ENCODE results near the gene CST9. TPM values are rescaled to one million over a fixed set of nuclear protein-coding genes. Genes with fewer than 3 reads are reported as not detected.

The CST9 gene
- total and polyA plus RNA-seq, 2 donors, result not detected

DNA sequence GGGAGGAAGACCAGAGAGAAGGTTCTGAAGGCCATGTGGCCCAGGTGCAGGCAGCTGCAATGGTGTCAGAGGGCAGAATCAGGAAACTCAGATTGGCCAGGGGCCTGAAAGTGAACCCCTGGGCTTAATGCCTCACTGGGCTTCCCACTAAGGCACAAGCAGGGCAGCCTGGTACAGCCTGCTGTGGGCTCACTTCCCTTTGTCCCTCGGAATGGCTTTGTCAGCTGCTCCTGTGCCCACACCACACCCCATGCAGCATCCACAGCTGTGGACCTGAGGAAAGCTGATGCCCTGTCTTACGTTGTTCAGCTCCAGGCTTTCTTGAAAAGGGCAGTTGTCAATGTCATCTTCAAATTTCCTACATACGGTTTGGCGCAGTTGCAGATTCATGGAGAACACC lies 2.4 kb downstream of the CST9 start:
- H3K27ac ChIP-seq (ENCODE audit: low read depth), result no peak overlapping the region
- DNase-seq (ENCODE audit: extremely low spot score), result no peak
- no peaks in the 10 kb centered on the region for H3K4me1 ChIP-seq (ENCODE audit: insufficient read depth)
- no peaks in the 10 kb centered on the region for H3K36me3 ChIP-seq (ENCODE audit: insufficient read depth)
- WGBS, result 90% methylated on average over 4 of the region's 4 CpGs
- no peak overlapping the region for H3K4me3 ChIP-seq (ENCODE audit: low read depth, low read length)

DNA sequence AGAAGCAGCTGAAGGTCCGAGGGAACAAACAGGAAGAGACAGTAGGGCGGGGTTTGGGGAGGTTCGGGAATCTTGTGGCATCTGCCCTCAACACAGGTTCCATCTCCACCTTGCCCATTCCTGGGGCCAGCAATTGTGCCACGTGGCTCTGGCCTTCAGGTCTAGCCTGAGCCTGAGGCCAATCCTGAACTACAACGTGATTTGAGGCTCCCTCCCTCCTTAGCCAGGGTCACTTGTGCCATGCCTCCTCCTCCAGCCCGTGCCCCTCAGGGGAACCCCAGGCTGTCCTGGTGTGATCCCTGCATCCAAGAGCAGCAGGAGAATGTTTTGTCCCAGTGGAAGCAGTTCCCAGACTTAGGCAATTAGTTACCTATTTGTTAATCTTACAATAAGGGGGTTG lies 3.0 kb downstream of the CST9 start:
- no peaks in the 10 kb centered on the region for H3K4me1 ChIP-seq (ENCODE audit: insufficient read depth)
- H3K27ac ChIP-seq (ENCODE audit: low read depth), result no peak overlapping the region
- WGBS, result 80% methylated on average over 6 of the region's 6 CpGs
- H3K4me3 ChIP-seq (ENCODE audit: low read depth, low read length), result no peak overlapping the region
- H3K36me3 ChIP-seq (ENCODE audit: insufficient read depth), result no peaks in the 10 kb centered on the region
- no peak for DNase-seq (ENCODE audit: extremely low spot score)

DNA sequence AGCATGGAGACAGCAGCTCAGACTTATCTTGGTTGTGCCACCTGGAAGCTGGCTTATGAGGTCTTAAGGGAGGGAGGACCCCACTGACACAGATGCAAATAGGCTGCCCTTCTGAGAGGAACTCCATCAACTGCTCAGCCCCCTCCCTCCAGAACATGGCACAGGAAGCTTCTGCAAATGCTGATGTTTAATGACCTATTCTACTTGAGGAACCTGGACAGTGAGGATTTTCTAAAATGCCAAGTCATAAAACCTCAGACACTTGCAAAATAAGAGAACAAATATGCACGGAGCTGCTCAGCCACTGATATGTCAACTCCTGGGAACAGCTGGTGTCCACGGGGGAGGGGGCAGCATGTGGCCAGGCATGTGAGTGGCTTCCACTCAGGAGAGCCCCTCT lies 3.5 kb downstream of the CST9 start:
- Histone ChIP-seq H3K27ac (ENCODE audit: low read depth) (no peak overlapping the region), H3K36me3 (ENCODE audit: insufficient read depth) (no peaks in the 10 kb centered on the region), H3K4me3 (ENCODE audit: low read depth, low read length) (no peak overlapping the region), H3K4me1 (ENCODE audit: insufficient read depth) (no peaks in the 10 kb centered on the region)
- DNase-seq (ENCODE audit: extremely low spot score), result no peak
- 64% methylated on average over 2 of the region's 2 CpGs for WGBS

DNA sequence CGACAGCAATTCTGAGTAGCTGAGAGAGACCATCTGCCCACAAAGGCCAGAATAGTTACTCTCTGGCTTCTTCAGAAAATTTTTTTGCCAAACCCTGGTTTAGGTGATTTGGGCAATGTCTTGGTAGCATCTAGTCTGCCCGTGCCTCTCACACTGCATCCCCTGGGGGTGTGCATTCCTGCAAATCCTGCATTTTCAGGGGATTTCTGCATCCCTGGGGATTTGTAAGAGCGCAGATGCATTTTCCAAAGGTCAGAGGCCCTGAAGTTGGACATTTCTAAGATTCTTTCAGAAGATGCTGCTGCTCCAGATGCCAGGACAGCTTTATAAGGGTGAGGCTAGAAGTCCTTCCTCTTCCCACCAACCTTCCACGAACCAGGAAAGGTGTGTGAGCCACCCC lies 4.0 kb downstream of the CST9 start:
- Histone ChIP-seq H3K36me3 (ENCODE audit: insufficient read depth) (no peaks in the 10 kb centered on the region), H3K4me3 (ENCODE audit: low read depth, low read length) (no peak overlapping the region), H3K4me1 (ENCODE audit: insufficient read depth) (no peaks in the 10 kb centered on the region), H3K27ac (ENCODE audit: low read depth) (no peak overlapping the region)
- DNase-seq (ENCODE audit: extremely low spot score), result no peak
- 66% methylated on average over 4 of the region's 4 CpGs for WGBS

DNA sequence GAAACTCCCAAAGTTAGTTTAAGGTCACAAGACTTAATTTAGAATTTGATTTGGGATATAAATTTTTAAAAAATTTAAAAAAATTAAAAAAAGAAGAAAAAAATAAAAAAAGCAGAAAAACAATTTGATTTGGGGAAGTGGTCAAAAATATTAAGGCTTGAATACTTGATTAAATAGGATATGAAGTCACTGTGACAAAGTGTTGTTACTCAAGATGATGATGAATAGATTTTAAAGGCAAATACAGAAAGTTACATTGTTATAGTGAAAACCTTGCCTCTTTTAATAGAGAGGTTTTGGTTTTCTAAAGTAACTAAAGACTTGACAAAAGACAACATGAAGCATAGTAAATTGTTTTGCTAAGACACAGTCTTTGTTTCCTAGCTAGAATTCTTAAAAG lies 7.2 kb downstream of the CST9 start:
- Histone ChIP-seq H3K4me3 (ENCODE audit: low read depth, low read length) (no peak overlapping the region), H3K4me1 (ENCODE audit: insufficient read depth) (no peaks in the 10 kb centered on the region), H3K27ac (ENCODE audit: low read depth) (no peak overlapping the region), H3K36me3 (ENCODE audit: insufficient read depth) (no peaks in the 10 kb centered on the region)
- DNase-seq (ENCODE audit: extremely low spot score), result no peak

DNA sequence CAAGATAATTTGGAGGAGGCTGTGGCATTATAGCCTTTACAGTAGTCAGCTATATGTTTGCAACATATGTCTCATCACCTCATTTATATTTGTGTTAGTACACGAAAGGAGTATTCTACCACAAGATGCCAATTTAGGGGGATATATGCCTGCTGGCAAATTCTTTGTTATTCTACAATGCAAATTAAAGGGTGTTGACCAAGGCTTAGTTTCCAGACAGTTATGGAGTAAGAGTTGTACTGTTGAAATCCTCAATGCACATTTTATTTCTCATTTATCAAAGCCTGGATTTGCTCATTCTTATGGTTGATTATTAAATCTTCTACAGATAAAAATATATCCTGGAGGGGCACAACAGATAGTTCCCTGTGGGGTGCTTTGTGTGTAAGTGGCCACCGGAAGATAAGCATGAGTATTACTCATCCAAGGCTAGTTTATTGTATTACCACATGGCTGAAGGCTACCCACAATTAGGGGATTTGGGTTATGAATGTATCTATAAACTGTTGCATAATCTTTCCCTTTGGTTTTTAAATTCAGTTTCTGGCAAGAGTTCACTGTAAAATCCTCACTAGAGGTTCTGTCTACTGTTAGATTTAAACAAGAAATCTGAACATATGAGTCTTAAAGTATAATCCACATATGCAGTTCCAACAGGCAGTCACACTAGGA lies 9.0 kb downstream of the CST9 start:
- no peak overlapping the region for H3K27ac ChIP-seq (ENCODE audit: low read depth)
- no peaks in the 10 kb centered on the region for H3K4me1 ChIP-seq (ENCODE audit: insufficient read depth)
- no peak overlapping the region for H3K4me3 ChIP-seq (ENCODE audit: low read depth, low read length)
- DNase-seq (ENCODE audit: extremely low spot score), result no peak
- no peaks in the 10 kb centered on the region for H3K36me3 ChIP-seq (ENCODE audit: insufficient read depth)
- WGBS, result 25% methylated on average over 2 of the region's 2 CpGs

DNA sequence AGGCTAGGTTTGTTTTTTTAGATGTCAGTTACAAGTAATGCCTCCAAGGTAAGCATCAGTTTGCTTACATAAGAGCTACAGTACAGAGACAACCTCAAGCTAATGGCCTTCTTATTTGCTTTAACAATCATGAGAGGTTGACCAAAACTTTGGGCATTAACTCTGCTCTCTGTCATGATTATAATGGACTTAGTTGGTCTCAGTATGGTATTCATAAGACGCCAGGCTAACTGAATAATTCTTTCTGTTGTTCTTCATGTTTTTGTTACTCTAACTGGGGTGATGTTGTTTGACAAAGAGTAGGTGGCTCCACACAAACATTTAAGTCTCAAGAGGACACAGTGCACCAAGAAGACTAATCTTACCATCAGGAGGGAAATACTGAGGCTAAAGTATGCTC lies 9.8 kb downstream of the CST9 start:
- Histone ChIP-seq H3K27ac (ENCODE audit: low read depth) (no peak overlapping the region), H3K4me3 (ENCODE audit: low read depth, low read length) (no peak overlapping the region), H3K36me3 (ENCODE audit: insufficient read depth) (no peaks in the 10 kb centered on the region), H3K4me1 (ENCODE audit: insufficient read depth) (no peaks in the 10 kb centered on the region)
- WGBS, result 79% methylated on average over 1 of the region's 1 CpG
- no peak for DNase-seq (ENCODE audit: extremely low spot score)

DNA sequence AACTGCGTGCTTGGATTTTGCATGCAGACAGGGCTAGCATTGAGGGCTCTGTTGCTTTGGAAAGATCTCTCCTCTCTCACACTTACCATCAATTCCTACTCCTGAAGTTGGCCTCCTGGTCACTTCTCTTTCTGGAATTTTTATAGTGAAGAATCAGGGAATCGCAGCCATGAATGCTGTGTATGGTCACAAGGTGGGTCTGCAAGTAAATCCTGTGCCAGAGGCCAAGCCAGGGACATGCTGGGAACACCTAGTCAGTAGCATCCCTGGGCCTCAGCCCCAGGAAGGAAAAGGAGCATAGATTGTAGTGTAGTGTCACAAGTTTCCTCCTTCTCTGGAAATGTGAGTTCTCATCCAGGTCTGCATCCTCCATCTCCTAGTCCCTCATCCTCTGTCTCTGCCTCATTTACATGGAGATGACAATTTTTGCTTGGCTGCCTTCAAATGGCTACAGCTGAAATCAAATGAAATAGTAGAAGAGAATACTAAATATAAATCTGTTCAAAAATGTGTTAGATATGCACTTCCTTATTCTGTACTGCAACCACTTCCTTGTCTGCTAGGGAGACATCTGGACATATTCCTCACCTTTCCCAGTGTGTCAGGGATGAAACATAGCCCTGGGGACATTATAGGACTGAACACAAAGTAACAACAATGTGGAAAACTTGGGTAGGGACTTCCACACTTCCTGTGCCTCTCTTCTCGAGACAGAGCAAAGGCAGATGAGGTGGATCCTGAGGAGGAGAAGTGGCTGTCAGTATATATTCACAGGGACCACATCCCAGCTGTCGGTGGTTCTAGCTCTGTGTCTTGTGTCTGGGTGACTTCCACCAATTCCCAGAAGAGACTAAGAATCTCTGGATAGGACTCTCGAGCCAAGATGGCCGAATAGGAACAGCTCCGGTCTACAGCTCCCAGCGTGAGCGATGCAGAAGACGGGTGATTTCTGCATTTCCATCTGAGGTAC lies 17.0 kb downstream of the CST9 start:
- no peaks in the 10 kb centered on the region for H3K36me3 ChIP-seq (ENCODE audit: insufficient read depth)
- no peaks in the 10 kb centered on the region for H3K4me1 ChIP-seq (ENCODE audit: insufficient read depth)
- WGBS, result 86% methylated on average over 10 of the region's 10 CpGs
- no peak overlapping the region for H3K4me3 ChIP-seq (ENCODE audit: low read depth, low read length)
- no peak overlapping the region for H3K27ac ChIP-seq (ENCODE audit: low read depth)
- no peak for DNase-seq (ENCODE audit: extremely low spot score)

DNA sequence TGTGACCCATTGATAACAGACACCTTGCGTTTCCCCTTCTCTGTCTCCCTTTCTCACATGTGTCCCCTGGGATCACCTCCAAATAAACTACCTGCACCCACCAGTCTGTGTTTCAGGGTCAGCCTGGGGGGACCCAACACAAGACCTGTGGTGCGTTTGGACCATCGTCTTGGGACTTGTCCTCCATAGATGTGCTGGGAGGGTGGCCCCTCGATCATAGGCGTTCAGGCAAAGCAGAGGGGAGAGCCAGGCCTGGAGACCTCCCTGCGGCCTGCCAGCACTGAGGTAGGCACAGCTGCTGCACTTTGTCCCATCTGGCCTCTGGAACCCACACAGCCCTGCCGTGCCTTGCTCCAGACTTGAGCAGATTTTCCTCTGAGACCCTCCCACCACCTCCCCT lies 18.1 kb downstream of the CST9 start:
- no peak for DNase-seq (ENCODE audit: extremely low spot score)
- H3K4me3 ChIP-seq (ENCODE audit: low read depth, low read length), result no peak overlapping the region
- 85% methylated on average over 7 of the region's 7 CpGs for WGBS
- H3K27ac ChIP-seq (ENCODE audit: low read depth), result no peak overlapping the region
- H3K4me1 ChIP-seq (ENCODE audit: insufficient read depth), result no peaks in the 10 kb centered on the region
- no peaks in the 10 kb centered on the region for H3K36me3 ChIP-seq (ENCODE audit: insufficient read depth)

DNA sequence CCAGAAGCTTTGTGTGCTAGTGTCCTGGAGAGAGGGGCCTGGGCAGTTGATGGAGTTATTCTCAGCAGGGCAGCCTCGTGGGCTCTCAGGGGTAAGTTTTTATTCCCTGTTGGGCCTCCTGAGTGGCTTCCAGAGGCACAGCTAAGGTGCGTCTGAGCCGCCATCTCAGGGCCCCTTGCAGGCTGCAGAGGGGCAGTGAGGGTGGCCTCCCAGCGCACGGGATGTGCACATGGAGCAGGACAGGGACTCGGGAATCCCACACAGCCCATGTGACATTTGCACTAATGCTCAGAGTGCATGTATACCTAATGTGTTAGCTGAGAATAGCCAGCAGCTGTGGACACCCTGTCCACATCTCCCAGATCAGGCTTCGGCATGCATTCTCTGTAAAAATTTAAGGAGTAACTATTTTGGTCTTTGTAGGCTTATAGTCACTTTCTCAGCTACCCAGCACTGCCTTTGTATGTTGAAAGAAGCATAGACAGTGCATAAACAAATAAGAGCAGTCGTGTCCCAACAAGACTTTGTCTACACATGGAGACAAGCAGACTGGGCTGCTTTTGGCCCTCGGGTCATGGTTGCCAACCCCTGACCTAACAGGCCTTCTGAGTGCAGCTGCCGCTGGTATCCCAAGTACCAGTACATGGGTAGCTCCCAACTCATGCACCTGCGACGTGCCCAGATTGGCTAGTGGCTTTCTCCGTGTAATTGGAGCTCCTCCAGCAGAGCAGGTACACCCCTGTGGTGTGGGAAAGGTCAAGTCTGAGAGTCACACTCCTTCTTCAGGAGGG lies 18.8 kb downstream of the CST9 start:
- WGBS, result 58% methylated on average over 13 of the region's 13 CpGs
- H3K4me3 ChIP-seq (ENCODE audit: low read depth, low read length), result no peak overlapping the region
- H3K36me3 ChIP-seq (ENCODE audit: insufficient read depth), result no peaks in the 10 kb centered on the region
- DNase-seq (ENCODE audit: extremely low spot score), result no peak
- no peaks in the 10 kb centered on the region for H3K4me1 ChIP-seq (ENCODE audit: insufficient read depth)
- no peak overlapping the region for H3K27ac ChIP-seq (ENCODE audit: low read depth)

DNA sequence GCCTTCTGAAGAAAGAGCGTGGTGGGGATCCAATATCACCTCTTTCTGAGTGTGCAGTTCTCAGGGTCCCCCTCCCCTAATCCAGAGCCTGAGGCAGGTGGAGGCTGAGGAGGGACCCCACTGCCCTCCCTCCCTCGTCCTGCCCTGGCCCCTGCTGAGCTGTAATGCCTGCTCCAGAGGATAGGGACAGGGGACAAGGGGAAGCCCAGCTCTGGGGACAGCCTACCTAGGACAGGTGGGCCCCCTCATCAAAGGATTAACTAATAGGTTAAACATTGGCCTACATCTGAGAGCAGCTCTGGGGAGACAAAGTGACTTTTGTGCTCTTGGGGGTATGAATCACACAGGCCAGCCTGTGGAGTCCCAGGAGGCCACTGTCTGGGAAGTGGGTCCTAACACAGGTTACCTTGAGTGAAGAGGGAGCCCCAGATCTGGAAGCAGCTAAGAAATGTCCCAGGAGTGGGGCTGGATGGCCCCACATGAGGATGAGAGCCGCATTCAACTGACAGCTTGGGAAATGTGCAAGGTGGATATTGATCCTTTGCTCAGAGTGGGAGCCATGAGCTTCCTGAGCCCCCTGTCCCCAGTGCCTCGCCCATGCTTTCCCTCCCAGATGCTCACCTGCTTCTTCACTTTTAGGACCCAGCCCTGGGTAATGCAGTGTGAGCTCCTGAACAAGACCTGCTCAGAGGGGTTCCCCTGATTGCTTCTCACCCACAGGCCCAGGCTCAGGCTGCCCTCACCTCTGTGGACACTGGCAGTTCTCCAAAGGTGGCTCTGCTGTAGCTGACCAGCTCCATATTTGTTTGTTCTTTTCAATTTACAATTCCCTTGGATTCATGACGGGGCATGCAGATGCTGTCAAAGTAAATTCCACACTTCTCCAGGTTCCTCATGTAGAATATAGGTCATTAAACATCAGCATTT lies 19.6 kb downstream of the CST9 start:
- H3K4me3 ChIP-seq (ENCODE audit: low read depth, low read length), result no peak overlapping the region
- WGBS, result 67% methylated on average over 5 of the region's 5 CpGs
- no peak overlapping the region for H3K27ac ChIP-seq (ENCODE audit: low read depth)
- no peaks in the 10 kb centered on the region for H3K4me1 ChIP-seq (ENCODE audit: insufficient read depth)
- DNase-seq (ENCODE audit: extremely low spot score), result no peak
- no peaks in the 10 kb centered on the region for H3K36me3 ChIP-seq (ENCODE audit: insufficient read depth)

DNA sequence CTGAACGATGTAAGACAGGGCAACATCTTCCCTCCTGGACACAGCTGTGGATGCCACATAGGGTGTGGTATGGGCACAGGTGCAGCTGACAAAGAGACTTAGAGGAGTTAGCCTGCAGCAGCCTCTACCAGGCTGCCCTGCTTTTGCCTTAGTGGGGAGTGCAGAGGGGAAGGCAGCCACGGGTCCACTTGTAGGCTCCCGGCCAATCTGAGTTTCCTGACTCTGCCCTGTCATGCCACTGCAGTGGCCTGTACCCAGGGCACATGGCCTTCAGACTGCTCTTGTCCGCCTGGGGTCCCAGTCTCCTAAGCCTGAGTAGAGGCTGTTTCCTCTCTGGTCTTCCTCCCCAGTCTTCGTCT lies 20.3 kb downstream of the CST9 start:
- H3K4me1 ChIP-seq (ENCODE audit: insufficient read depth), result no peaks in the 10 kb centered on the region
- no peak for DNase-seq (ENCODE audit: extremely low spot score)
- 67% methylated on average over 5 of the region's 5 CpGs for WGBS
- no peaks in the 10 kb centered on the region for H3K36me3 ChIP-seq (ENCODE audit: insufficient read depth)
- H3K4me3 ChIP-seq (ENCODE audit: low read depth, low read length), result no peak overlapping the region
- H3K27ac ChIP-seq (ENCODE audit: low read depth), result no peak overlapping the region
